PC-3 (cell line): ENCODE data around the gene RASA2. TPM values are rescaled to one million over a fixed set of nuclear protein-coding genes. Genes with fewer than 3 reads are reported as not detected.

Experiments
- ATAC-seq: fragments of 200-7000 bp; cut with Tn5 transposase; 2 replicates; pipeline ENCODE4 v1.9.1; 2020; ENCODE audit warnings: mild to moderate bottlenecking, moderate library complexity
- BruUV-seq: library from RNA; stranded (reverse); fragments of 400-500 nt; replicated peaks from 2 replicates; lab custom pipeline; 2021; lab: Mats Ljungman, UMichigan
- CTCF ChIA-PET: fragments of 300-600 bp; sonication (Branson Sonifier 250); formaldehyde crosslinking; loops from one replicate; lab custom pipeline; 2022; ENCODE audit warnings: antibody characterized with exemption; lab: Charles Lee
- POLR2A ChIA-PET: fragments of 300-600 bp; sonication (Branson Sonifier 250); formaldehyde crosslinking; loops from one replicate; lab custom pipeline; 2022; ENCODE audit warnings: antibody characterized with exemption; ENCODE audit not compliant: unreplicated experiment; lab: Charles Lee
- DNase-seq: peaks from one replicate; pipeline ENCODE4 v3.0.0-alpha.2; 2015
- H2AFZ ChIP-seq: fragments of 300-600 bp; sonication (generic); 2 replicates; pipeline ENCODE4 v1.6.0; 2016; ENCODE audit warnings: antibody characterized with exemption, low read length
- H3F3A ChIP-seq: fragments of 300-600 bp; sonication (generic); one replicate; pipeline ENCODE4 v1.6.0; 2017; ENCODE audit warnings: antibody characterized with exemption, low read length, control low read depth, mild to moderate bottlenecking; ENCODE audit not compliant: unreplicated experiment
- H3K27ac ChIP-seq: fragments of 300-600 bp; sonication (generic); 2 replicates; pipeline ENCODE4 v1.5.1; 2016; ENCODE audit warnings: mild to moderate bottlenecking, low read length
- H3K27me3 ChIP-seq: fragments of 300-600 bp; sonication (generic); 2 replicates; pipeline ENCODE4 v1.6.1; 2016; ENCODE audit warnings: low read length, mixed read lengths
- H3K36me3 ChIP-seq: fragments of 300-600 bp; sonication (generic); 2 replicates; pipeline ENCODE4 v1.6.1; 2016; ENCODE audit warnings: low read depth, mixed run types, low read length, mixed read lengths
- H3K4me1 ChIP-seq: fragments of 300-600 bp; sonication (generic); 2 replicates; pipeline ENCODE4 v1.5.1; 2016; ENCODE audit warnings: low read length; ENCODE audit not compliant: insufficient read depth
- H3K4me2 ChIP-seq: fragments of 300-600 bp; sonication (generic); 2 replicates; pipeline ENCODE4 v1.6.0; 2016; ENCODE audit warnings: low read length
- H3K4me3 ChIP-seq: fragments of 300-600 bp; sonication (generic); 2 replicates; pipeline ENCODE4 v1.5.1; 2016; ENCODE audit warnings: mild to moderate bottlenecking, low read length, mixed read lengths
- H3K79me2 ChIP-seq: fragments of 300-600 bp; sonication (generic); 2 replicates; pipeline ENCODE4 v1.6.1; 2017; ENCODE audit warnings: low read length, mixed read lengths
- H3K9ac ChIP-seq: fragments of 300-600 bp; sonication (generic); 2 replicates; pipeline ENCODE4 v1.6.0; 2016; ENCODE audit warnings: mild to moderate bottlenecking, low read length
- H3K9me2 ChIP-seq: fragments of 300-600 bp; sonication (generic); replicated peaks from 2 replicates; pipeline ENCODE4 v1.6.1; 2016; ENCODE audit warnings: mixed run types, low read length, mixed read lengths
- H3K9me3 ChIP-seq: fragments of 300-600 bp; sonication (generic); 2 replicates; pipeline ENCODE4 v1.6.1; 2016; ENCODE audit warnings: low read length, mixed read lengths
- H4K20me1 ChIP-seq: fragments of 300-600 bp; sonication (generic); 2 replicates; pipeline ENCODE4 v1.6.1; 2016; ENCODE audit warnings: low read length, mixed read lengths
- CTCF ChIP-seq: fragments of 300-600 bp; sonication (generic); conservative IDR thresholded peaks from 2 replicates; pipeline ENCODE4 v1.5.1; 2017; ENCODE audit warnings: antibody characterized with exemption, low read depth, mild to moderate bottlenecking, low read length
- EZH2 ChIP-seq: fragments of 300-600 bp; sonication (generic); IDR thresholded peaks from one replicate; pipeline ENCODE4 v1.6.1; 2017; ENCODE audit warnings: antibody characterized with exemption, mild to moderate bottlenecking, low read length; ENCODE audit not compliant: unreplicated experiment
- EZH2phosphoT487 ChIP-seq: fragments of 300-600 bp; sonication (generic); IDR thresholded peaks from 2 replicates; pipeline ENCODE4 v1.6.1; 2018; ENCODE audit warnings: mild to moderate bottlenecking, antibody characterized with exemption, low read length, borderline replicate concordance
- intact Hi-C: fragments of 100-400 bp; cut with micrococcal nuclease; formaldehyde crosslinking; loops from 2 replicates; pipeline ENCODE4 v1.9.0; 2023
- total RNA-seq: library from RNA; depleted of rRNA; stranded (reverse); fragments of >200 nt; gene quantifications from 2 replicates; pipeline ENCODE4 v1.2.3, GENCODE V29; 2014

The RASA2 gene
- total RNA-seq, 1 experiment from 2014 or later = 3.7 TPM

GRCh38 chr3:141600331-141600730 is 113.5 kb downstream of the RASA2 start:
- intact Hi-C loops = no loop called here
- H3K9me2 ChIP-seq = no peaks in the 10 kb centered on the region
- DNase-seq (no peak), ATAC-seq (no peak)
- H3K4me2 ChIP-seq = no peak overlapping the region
- H3F3A ChIP-seq = no peaks in the 10 kb centered on the region
- no peaks in the 10 kb centered on the region for H3K79me2 ChIP-seq
- CTCF ChIA-PET = no interaction called here
- H4K20me1 ChIP-seq = no peaks in the 10 kb centered on the region
- H3K4me3 ChIP-seq = no peak overlapping the region
- H2AFZ ChIP-seq = no peak overlapping the region
- no peaks in the 10 kb centered on the region for H3K9me3 ChIP-seq
- H3K27me3 ChIP-seq = no peaks in the 10 kb centered on the region
- H3K36me3 ChIP-seq = peaks cover 3% of the 10 kb centered on the region
- no peaks in the 10 kb centered on the region for H3K4me1 ChIP-seq
- no TSS peak for BruUV-seq
- TF ChIP-seq EZH2phosphoT487 = no peak
- TF ChIP-seq EZH2 = no peak
- TF ChIP-seq CTCF = no peak
- no peak overlapping the region for H3K27ac ChIP-seq
- no peak overlapping the region for H3K9ac ChIP-seq
- POLR2A ChIA-PET = no interaction called here

- no peak overlapping the region for H2AFZ ChIP-seq
- POLR2A ChIA-PET = no interaction called here
- H3K9me2 ChIP-seq = no peaks in the 10 kb centered on the region
- DNase-seq = no peak
- no peak overlapping the region for H3K4me3 ChIP-seq
- intact Hi-C loops = no loop called here
- no peaks in the 10 kb centered on the region for H4K20me1 ChIP-seq
- no peaks in the 10 kb centered on the region for H3F3A ChIP-seq
- no peaks in the 10 kb centered on the region for H3K27me3 ChIP-seq
- no peak overlapping the region for H3K4me2 ChIP-seq
- no peak for ATAC-seq
- no TSS peak for BruUV-seq
- no peaks in the 10 kb centered on the region for H3K9me3 ChIP-seq
- H3K36me3 ChIP-seq = peaks cover 3% of the 10 kb centered on the region; the same call in 1 of the 2 replicates
- TF ChIP-seq EZH2 (no peak), CTCF (no peak), EZH2phosphoT487 (no peak)
- no peaks in the 10 kb centered on the region for H3K79me2 ChIP-seq
- H3K27ac ChIP-seq = no peak overlapping the region
- no peaks in the 10 kb centered on the region for H3K4me1 ChIP-seq
- CTCF ChIA-PET = no interaction called here
- H3K9ac ChIP-seq = no peak overlapping the region
These were observed 115.9 kb downstream of the RASA2 start for GRCh38 chr3:141602706-141603105.

GRCh38 chr3:141603473-141604035 is 116.7 kb downstream of the RASA2 start:
- ChIA-PET CTCF (no interaction called here), POLR2A (no interaction called here)
- no peak for TF ChIP-seq EZH2
- TF ChIP-seq EZH2phosphoT487 = no peak
- TF ChIP-seq CTCF = no peak
- no peaks in the 10 kb centered on the region for H3K9me2 ChIP-seq
- no peak overlapping the region for H3K27ac ChIP-seq
- no peaks in the 10 kb centered on the region for H3K27me3 ChIP-seq
- H3K79me2 ChIP-seq = no peaks in the 10 kb centered on the region
- no peak overlapping the region for H3K9ac ChIP-seq
- no peak for DNase-seq
- H4K20me1 ChIP-seq = no peaks in the 10 kb centered on the region
- no peak overlapping the region for H2AFZ ChIP-seq
- H3K4me2 ChIP-seq = no peak overlapping the region
- no TSS peak for BruUV-seq
- intact Hi-C loops = no loop called here
- H3K9me3 ChIP-seq = no peaks in the 10 kb centered on the region
- no peak overlapping the region for H3K4me3 ChIP-seq
- H3K36me3 ChIP-seq = peaks cover 3% of the 10 kb centered on the region
- no peaks in the 10 kb centered on the region for H3K4me1 ChIP-seq
- no peak for ATAC-seq
- H3F3A ChIP-seq = no peaks in the 10 kb centered on the region
